Vagina (tissue), 2 donors: ENCODE measurements around the gene CDH15. TPM values are rescaled to one million over a fixed set of nuclear protein-coding genes. Genes with fewer than 3 reads are reported as not detected.
"Not testable (repeated sequence)": the region's sequence is repeated elsewhere in the genome, so short reads cannot be mapped to it uniquely, and the experiment has no call there.

Source experiments
- DNase-seq, 2 donors: peaks; one replicate each; pipeline ENCODE4 v3.0.0-alpha.2; 2017; ENCODE audit errors: extremely low spot score in 2 of 2
- H3K27ac ChIP-seq: fragments of 200-600 bp; sonication (generic); one replicate; pipeline ENCODE4 v1.5.1; 2019
- H3K27me3 ChIP-seq: fragments of 200-600 bp; sonication (generic); one replicate; pipeline ENCODE4 v1.5.1; 2019
- H3K36me3 ChIP-seq, 2 donors: fragments of 200-600 bp; sonication (generic); one replicate each; pipeline ENCODE4 v1.5.1; 2017 to 2019
- H3K4me1 ChIP-seq: fragments of 200-600 bp; sonication (generic); one replicate; pipeline ENCODE4 v1.5.1; 2019
- H3K4me3 ChIP-seq, 2 donors: fragments of 200-600 bp; sonication (generic); 1 replicate in 1 of 2; 2 replicates in 1 of 2; pipeline ENCODE4 v1.5.1; 2016 to 2019
- H3K9me3 ChIP-seq: fragments of 200-600 bp; sonication (generic); one replicate; pipeline ENCODE4 v1.5.1; 2019
- POLR2A ChIP-seq, 2 donors: fragments of 450-650 bp; IDR thresholded peaks; one replicate each; pipeline ENCODE4 v1.6.1; 2017; ENCODE audit warnings: antibody characterized with exemption in 2 of 2, mild to moderate bottlenecking in 2 of 2, moderate library complexity in 2 of 2
- POLR2AphosphoS5 ChIP-seq, 2 donors: sonication (generic); formaldehyde crosslinking; IDR thresholded peaks; one replicate each; pipeline ENCODE4 v1.9.0; 2017; ENCODE audit warnings: antibody characterized with exemption in 2 of 2, mild to moderate bottlenecking in 2 of 2, low read depth in 1 of 2; ENCODE audit not compliant: insufficient read depth in 1 of 2
- intact Hi-C: fragments of 100-400 bp; cut with DNase I; formaldehyde crosslinking; loops from one replicate; pipeline ENCODE4 v1.15.1; 2023
- total RNA-seq: library from RNA; depleted of rRNA; stranded (reverse); fragments of >200 nt; gene quantifications from one replicate; pipeline ENCODE4 v1.2.3, GENCODE V29; 2016
- TF ChIP-seq, protein P1 (sequence below), 3 experiments: fragments of 450-650 bp in 2 of 3; fragments of 200-600 bp in 1 of 3; sonication (generic) in 1 of 3; IDR thresholded peaks; one replicate each; pipeline ENCODE4 v1.5.1; 2017 to 2019; ENCODE audit warnings: antibody characterized with exemption in 3 of 3, mild to moderate bottlenecking in 2 of 3, moderate library complexity in 2 of 3

Gene CDH15
- total RNA-seq, 1 donor from 2014 or later = not detected

DNA sequence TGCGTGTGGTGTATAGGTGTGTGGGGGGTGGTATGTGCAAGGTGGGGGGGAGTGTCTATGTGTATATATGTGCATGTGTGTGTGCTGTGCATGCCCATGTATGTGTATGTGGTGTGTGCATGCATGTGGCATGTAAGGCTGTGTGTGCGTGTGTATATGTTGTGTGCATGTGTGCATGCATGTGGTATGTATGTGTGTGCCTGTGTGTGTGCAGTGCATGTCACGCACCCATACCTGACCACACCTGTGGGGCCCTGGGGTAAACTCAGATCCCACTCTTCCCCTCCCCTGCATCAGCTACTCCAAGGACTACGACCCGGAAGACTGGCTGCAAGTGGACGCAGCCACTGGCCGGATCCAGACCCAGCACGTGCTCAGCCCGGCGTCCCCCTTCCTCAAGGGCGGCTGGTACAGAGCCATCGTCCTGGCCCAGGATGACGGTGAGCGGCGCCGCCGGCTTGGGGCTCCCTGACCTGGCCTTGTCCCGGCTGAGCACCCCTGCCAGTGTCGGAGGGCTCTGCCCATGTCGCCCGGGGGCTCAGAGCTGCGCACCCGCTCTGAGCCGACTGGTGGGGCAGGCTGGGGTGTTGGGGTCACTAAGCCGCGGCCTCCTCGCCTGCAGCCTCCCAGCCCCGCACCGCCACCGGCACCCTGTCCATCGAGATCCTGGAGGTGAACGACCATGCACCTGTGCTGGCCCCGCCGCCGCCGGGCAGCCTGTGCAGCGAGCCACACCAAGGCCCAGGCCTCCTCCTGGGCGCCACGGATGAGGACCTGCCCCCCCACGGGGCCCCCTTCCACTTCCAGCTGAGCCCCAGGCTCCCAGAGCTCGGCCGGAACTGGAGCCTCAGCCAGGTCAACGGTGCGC is 19.7 kb downstream of the CDH15 start:
- TF ChIP-seq, protein P1, sequence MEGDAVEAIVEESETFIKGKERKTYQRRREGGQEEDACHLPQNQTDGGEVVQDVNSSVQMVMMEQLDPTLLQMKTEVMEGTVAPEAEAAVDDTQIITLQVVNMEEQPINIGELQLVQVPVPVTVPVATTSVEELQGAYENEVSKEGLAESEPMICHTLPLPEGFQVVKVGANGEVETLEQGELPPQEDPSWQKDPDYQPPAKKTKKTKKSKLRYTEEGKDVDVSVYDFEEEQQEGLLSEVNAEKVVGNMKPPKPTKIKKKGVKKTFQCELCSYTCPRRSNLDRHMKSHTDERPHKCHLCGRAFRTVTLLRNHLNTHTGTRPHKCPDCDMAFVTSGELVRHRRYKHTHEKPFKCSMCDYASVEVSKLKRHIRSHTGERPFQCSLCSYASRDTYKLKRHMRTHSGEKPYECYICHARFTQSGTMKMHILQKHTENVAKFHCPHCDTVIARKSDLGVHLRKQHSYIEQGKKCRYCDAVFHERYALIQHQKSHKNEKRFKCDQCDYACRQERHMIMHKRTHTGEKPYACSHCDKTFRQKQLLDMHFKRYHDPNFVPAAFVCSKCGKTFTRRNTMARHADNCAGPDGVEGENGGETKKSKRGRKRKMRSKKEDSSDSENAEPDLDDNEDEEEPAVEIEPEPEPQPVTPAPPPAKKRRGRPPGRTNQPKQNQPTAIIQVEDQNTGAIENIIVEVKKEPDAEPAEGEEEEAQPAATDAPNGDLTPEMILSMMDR (IDR thresholded peaks at IDR 0.05) = no peak
- no peak for TF ChIP-seq POLR2AphosphoS5 (IDR thresholded peaks at IDR 0.05; ENCODE audit: insufficient read depth in 1 of 2, low read depth in 1 of 2)
- no peak for TF ChIP-seq POLR2A (IDR thresholded peaks at IDR 0.05)
- peaks cover 10% of the 10 kb centered on the region for H3K4me1 ChIP-seq
- peak overlapping the region; percentile 30 to 55 for H3K4me3 ChIP-seq
- no peak overlapping the region for H3K27ac ChIP-seq
- no peak for DNase-seq
- no peaks in the 10 kb centered on the region for H3K9me3 ChIP-seq
- intact Hi-C loops = no loop called here
- H3K27me3 ChIP-seq = no peaks in the 10 kb centered on the region
- H3K36me3 ChIP-seq = no peaks in the 10 kb centered on the region

DNA sequence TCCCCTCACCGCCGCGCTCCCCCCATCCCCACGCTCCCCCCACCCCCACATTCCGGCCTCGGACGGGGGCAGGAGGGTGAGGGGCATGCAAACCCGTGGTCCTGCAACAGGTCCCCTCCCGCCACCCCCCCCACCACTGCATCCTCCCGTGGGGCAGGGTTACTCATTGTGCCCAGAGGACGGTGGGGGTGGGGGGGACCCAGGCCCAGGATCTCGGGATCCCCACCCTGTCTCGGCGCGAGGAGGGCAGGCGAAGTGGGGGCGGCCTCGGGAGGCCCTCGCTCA is 20.3 kb downstream of the CDH15 start:
- Histone ChIP-seq H3K4me3 (peak overlapping the region; percentile 30 to 55), H3K27me3 (no peaks in the 10 kb centered on the region), H3K9me3 (no peaks in the 10 kb centered on the region), H3K4me1 (peaks cover 10% of the 10 kb centered on the region), H3K27ac (no peak overlapping the region), H3K36me3 (no peaks in the 10 kb centered on the region)
- intact Hi-C loops = no loop called here
- no peak for DNase-seq
- TF ChIP-seq POLR2A (IDR thresholded peaks at IDR 0.05) = no peak
- TF ChIP-seq, protein P1 (IDR thresholded peaks at IDR 0.05) = no peak
- no peak for TF ChIP-seq POLR2AphosphoS5 (IDR thresholded peaks at IDR 0.05; ENCODE audit: insufficient read depth in 1 of 2, low read depth in 1 of 2)

DNA sequence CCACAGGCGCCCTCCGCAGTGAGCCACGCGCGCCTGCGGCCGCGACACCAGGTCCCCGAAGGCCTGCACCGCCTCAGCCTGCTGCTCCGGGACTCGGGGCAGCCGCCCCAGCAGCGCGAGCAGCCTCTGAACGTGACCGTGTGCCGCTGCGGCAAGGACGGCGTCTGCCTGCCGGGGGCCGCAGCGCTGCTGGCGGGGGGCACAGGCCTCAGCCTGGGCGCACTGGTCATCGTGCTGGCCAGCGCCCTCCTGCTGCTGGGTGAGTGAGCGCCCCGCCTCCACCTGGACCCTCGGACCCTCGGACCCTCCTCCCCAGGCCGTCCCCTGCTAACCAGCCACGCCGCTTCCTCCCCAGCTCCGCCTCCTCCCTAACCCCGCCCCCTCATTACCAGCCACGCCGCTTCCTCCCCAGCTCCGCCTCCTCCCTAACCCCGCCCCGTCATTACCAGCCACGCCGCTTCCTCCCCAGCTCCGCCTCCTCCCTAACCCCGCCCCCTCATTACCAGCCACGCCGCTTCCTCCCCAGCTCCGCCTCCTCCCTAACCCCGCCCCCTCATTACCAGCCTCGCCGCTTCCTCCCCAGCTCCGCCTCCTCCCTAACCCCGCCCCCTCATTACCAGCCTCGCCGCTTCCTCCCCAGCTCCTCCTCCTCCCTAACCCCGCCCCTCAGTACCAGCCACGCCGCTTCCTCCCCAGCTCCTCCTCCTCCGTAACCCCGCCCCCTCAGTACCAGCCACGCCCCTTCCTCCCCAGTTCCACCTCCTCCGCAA is 20.8 kb downstream of the CDH15 start:
- H3K4me3 ChIP-seq = peak overlapping the region; percentile 30 to 55
- H3K27ac ChIP-seq, H3K27me3 ChIP-seq, H3K9me3 ChIP-seq, H3K36me3 ChIP-seq, intact Hi-C loops, DNase-seq, H3K4me1 ChIP-seq: not testable (repeated sequence)

DNA sequence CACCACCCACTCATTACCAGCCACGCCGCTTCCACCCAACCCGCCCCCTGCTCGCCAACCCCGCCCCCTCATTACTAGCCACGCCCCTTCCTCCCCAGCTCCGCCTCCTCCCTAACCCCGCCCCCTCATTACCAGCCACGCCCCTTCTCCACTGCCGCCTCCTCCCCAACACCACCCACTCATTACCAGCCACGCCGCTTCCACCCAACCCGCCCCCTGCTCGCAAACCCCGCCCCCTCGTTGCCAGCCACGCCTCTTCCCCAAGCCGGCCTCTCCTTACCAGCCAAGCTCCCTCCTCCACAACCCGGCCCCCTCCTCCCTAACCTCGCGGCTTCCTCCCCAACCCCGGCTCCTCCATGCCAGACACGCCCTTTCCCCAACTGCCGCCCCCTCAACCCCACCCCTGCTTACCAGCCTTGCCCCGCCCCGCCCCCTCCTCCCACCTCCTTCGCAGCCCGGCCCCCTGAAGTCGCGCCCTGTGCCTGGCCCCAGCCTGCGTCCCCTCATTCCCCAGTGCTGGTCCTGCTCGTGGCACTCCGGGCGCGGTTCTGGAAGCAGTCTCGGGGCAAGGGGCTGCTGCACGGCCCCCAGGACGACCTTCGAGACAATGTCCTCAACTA is 21.5 kb downstream of the CDH15 start:
- peaks cover 10% of the 10 kb centered on the region for H3K4me1 ChIP-seq
- H3K27ac ChIP-seq = no peak overlapping the region
- H3K4me3 ChIP-seq = no peak overlapping the region
- TF ChIP-seq, protein P1 (IDR thresholded peaks at IDR 0.05) = no peak
- TF ChIP-seq POLR2AphosphoS5 (IDR thresholded peaks at IDR 0.05; ENCODE audit: insufficient read depth in 1 of 2, low read depth in 1 of 2) = no peak
- no peak for TF ChIP-seq POLR2A (IDR thresholded peaks at IDR 0.05)
- intact Hi-C loops = no loop called here
- no peaks in the 10 kb centered on the region for H3K27me3 ChIP-seq
- no peaks in the 10 kb centered on the region for H3K9me3 ChIP-seq
- no peaks in the 10 kb centered on the region for H3K36me3 ChIP-seq
- DNase-seq = no peak

DNA sequence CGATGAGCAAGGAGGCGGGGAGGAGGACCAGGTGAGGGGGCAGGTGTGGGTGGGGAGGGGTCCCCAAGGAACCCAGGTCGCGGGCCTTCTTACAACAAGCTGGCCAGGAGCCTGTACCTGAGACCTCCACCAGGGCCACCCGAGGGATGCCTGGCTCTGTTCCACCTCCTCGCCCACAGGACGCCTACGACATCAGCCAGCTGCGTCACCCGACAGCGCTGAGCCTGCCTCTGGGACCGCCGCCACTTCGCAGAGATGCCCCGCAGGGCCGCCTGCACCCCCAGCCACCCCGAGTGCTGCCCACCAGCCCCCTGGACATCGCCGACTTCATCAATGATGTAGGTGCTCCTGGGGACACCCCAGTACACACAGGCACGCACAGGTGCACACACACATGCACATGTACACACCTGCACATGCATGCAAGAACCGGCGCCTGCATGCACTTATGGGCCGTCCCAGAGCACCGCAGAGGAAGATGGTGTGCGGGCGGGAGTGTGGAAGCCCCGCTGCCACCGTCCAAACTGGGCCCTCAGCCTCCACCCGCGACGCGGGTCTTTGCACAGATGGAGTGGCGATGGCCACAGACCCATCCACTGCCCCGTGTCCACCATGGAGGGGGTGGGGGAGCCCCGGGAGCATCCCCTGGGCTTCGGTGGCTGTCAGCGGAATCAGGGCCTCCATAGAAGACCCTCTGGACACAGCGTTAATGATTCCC is 22.2 kb downstream of the CDH15 start:
- Histone ChIP-seq H3K4me1 (peaks cover 10% of the 10 kb centered on the region), H3K27ac (no peak overlapping the region), H3K9me3 (no peaks in the 10 kb centered on the region), H3K27me3 (no peaks in the 10 kb centered on the region), H3K4me3 (no peak overlapping the region), H3K36me3 (no peaks in the 10 kb centered on the region)
- intact Hi-C loops = no loop called here
- DNase-seq = no peak
- TF ChIP-seq POLR2AphosphoS5 (IDR thresholded peaks at IDR 0.05; ENCODE audit: insufficient read depth in 1 of 2, low read depth in 1 of 2) (no peak), POLR2A (IDR thresholded peaks at IDR 0.05) (no peak)
- TF ChIP-seq, protein P1 (IDR thresholded peaks at IDR 0.05) = no peak
